H9 (cell line): ENCODE results near the gene PTPRS. TPM values are rescaled to one million over a fixed set of nuclear protein-coding genes. Genes with fewer than 3 reads are reported as not detected.

Experiments used
- DNase-seq: peaks from one replicate; pipeline ENCODE4 v3.0.0-alpha.2; 2017
- H2AFZ ChIP-seq: one replicate; pipeline ENCODE4 v1.6.1; 2013; ENCODE audit warnings: mild to moderate bottlenecking, low read length, control low read depth, moderate library complexity
- H2AK5ac ChIP-seq: 2 replicates; pipeline ENCODE4 v1.6.1; 2013; ENCODE audit warnings: low read length, control low read depth, mixed read lengths; ENCODE audit not compliant: insufficient read length
- H2BK120ac ChIP-seq: one replicate; pipeline ENCODE4 v1.6.1; 2013; ENCODE audit warnings: low read depth, mild to moderate bottlenecking, low read length, control low read depth, inconsistent platforms; ENCODE audit not compliant: poor library complexity, severe bottlenecking
- H2BK12ac ChIP-seq: 2 replicates; pipeline ENCODE4 v1.6.1; 2013; ENCODE audit warnings: low read length, control low read depth, mixed read lengths, low read depth; ENCODE audit not compliant: insufficient read length
- H2BK15ac ChIP-seq: 2 replicates; pipeline ENCODE4 v1.6.1; 2013; ENCODE audit warnings: low read depth, low read length, control low read depth
- H2BK20ac ChIP-seq: one replicate; pipeline ENCODE4 v1.6.1; 2013; ENCODE audit warnings: low read depth, mild to moderate bottlenecking, low read length, control low read depth, inconsistent platforms; ENCODE audit not compliant: poor library complexity, severe bottlenecking
- H2BK5ac ChIP-seq: 2 replicates; pipeline ENCODE4 v1.6.1; 2013; ENCODE audit warnings: low read length, control low read depth, mixed read lengths; ENCODE audit not compliant: insufficient read length
- H3K14ac ChIP-seq: 2 replicates; pipeline ENCODE4 v1.6.1; 2013; ENCODE audit warnings: low read length, control low read depth; ENCODE audit not compliant: insufficient read depth
- H3K18ac ChIP-seq: 2 replicates; pipeline ENCODE4 v1.6.1; 2013; ENCODE audit warnings: low read depth, mild to moderate bottlenecking, mixed read lengths, low read length, control low read depth; ENCODE audit not compliant: insufficient read length
- H3K23ac ChIP-seq: 2 replicates; pipeline ENCODE4 v1.6.1; 2013; ENCODE audit warnings: low read length, control low read depth, mixed read lengths, low read depth; ENCODE audit not compliant: insufficient read length
- H3K23me2 ChIP-seq: 2 replicates; pipeline ENCODE4 v1.6.1; 2013; ENCODE audit warnings: low read depth, mild to moderate bottlenecking, mixed read lengths, low read length, control low read depth; ENCODE audit not compliant: insufficient read length, poor library complexity, severe bottlenecking
- H3K27ac ChIP-seq: 2 replicates; pipeline ENCODE4 v1.5.1; 2013; ENCODE audit warnings: low read length, control low read depth, mixed read lengths, low read depth; ENCODE audit not compliant: insufficient read length
- H3K27me3 ChIP-seq: 2 replicates; pipeline ENCODE4 v1.6.1; 2013; ENCODE audit warnings: low read length, control low read depth, inconsistent platforms; ENCODE audit not compliant: insufficient read depth
- H3K4ac ChIP-seq: 2 replicates; pipeline ENCODE4 v1.6.1; 2013; ENCODE audit warnings: low read depth, mild to moderate bottlenecking, control low read depth, inconsistent platforms, low read length, moderate library complexity
- H3K4me1 ChIP-seq: 2 replicates; pipeline ENCODE4 v1.6.1; 2013; ENCODE audit warnings: low read length, control low read depth, inconsistent platforms; ENCODE audit not compliant: insufficient read depth
- H3K4me2 ChIP-seq: 2 replicates; pipeline ENCODE4 v1.6.1; 2013; ENCODE audit warnings: low read length, control low read depth, mixed read lengths; ENCODE audit not compliant: insufficient read length, insufficient read depth
- H3K56ac ChIP-seq: 2 replicates; pipeline ENCODE4 v1.6.1; 2013; ENCODE audit warnings: low read depth, mild to moderate bottlenecking, mixed read lengths, low read length, control low read depth; ENCODE audit not compliant: insufficient read length
- H3K79me1 ChIP-seq: 2 replicates; pipeline ENCODE4 v1.6.1; 2013; ENCODE audit warnings: low read depth, mild to moderate bottlenecking, moderate library complexity, low read length, control low read depth, inconsistent platforms; ENCODE audit not compliant: insufficient read depth, poor library complexity, severe bottlenecking
- H3K79me2 ChIP-seq: 2 replicates; pipeline ENCODE4 v1.6.1; 2013; ENCODE audit warnings: low read length, control low read depth, inconsistent platforms; ENCODE audit not compliant: insufficient read depth
- H3K9ac ChIP-seq: 2 replicates; pipeline ENCODE4 v1.6.1; 2013; ENCODE audit warnings: low read length, control low read depth, mixed read lengths; ENCODE audit not compliant: insufficient read length; ENCODE audit errors: extremely low read depth
- H3K9me3 ChIP-seq: one replicate; pipeline ENCODE4 v1.6.1; 2013; ENCODE audit warnings: low read depth, low read length, inconsistent platforms; ENCODE audit not compliant: control insufficient read depth
- H3T11ph ChIP-seq: one replicate; pipeline ENCODE4 v1.6.1; 2013; ENCODE audit warnings: mild to moderate bottlenecking, low read length, control low read depth, inconsistent platforms
- H4K20me1 ChIP-seq: one replicate; pipeline ENCODE4 v1.6.1; 2013; ENCODE audit not compliant: control insufficient read depth, insufficient read length, insufficient read depth
- H4K5ac ChIP-seq: 2 replicates; pipeline ENCODE4 v1.6.1; 2013; ENCODE audit warnings: low read depth, mild to moderate bottlenecking, mixed read lengths, low read length, control low read depth; ENCODE audit not compliant: insufficient read length
- H4K8ac ChIP-seq: replicated peaks from 2 replicates; pipeline ENCODE4 v1.6.1; 2013; ENCODE audit warnings: low read length, control low read depth, mixed read lengths, low read depth; ENCODE audit not compliant: insufficient read length
- H4K91ac ChIP-seq: 2 replicates; pipeline ENCODE4 v1.6.1; 2013; ENCODE audit warnings: low read depth, mild to moderate bottlenecking, moderate library complexity, mixed read lengths, low read length, control low read depth; ENCODE audit not compliant: insufficient read length
- H3K27ac Mint-ChIP-seq, 3 experiments: 2 replicates in 2 of 3; 3 replicates in 1 of 3; pipeline ENCODE4 v1.8.0; 2020 to 2021; ENCODE audit warnings: mixed read lengths in 3 of 3, mild to moderate bottlenecking in 1 of 3, moderate library complexity in 1 of 3
- H3K27me3 Mint-ChIP-seq: 2 replicates; pipeline ENCODE4 v1.8.0; 2021; ENCODE audit warnings: low read depth, mild to moderate bottlenecking, moderate library complexity, mixed read lengths
- H3K36me3 Mint-ChIP-seq, 3 experiments: 2 replicates in 2 of 3; 3 replicates in 1 of 3; pipeline ENCODE4 v1.8.0; 2020 to 2021; ENCODE audit warnings: low read depth in 3 of 3, mixed read lengths in 3 of 3; ENCODE audit not compliant: insufficient read depth in 1 of 3
- H3K4me1 Mint-ChIP-seq, 2 experiments: 2 replicates each; pipeline ENCODE4 v1.8.0; 2020; ENCODE audit warnings: mixed read lengths in 2 of 2
- H3K4me3 Mint-ChIP-seq, 2 experiments: 2 replicates in 1 of 2; 3 replicates in 1 of 2; pipeline ENCODE4 v1.8.0; 2020 to 2021; ENCODE audit warnings: mild to moderate bottlenecking in 2 of 2, mixed read lengths in 2 of 2, moderate library complexity in 1 of 2
- H3K9me3 Mint-ChIP-seq, 2 experiments: 2 replicates in 1 of 2; 3 replicates in 1 of 2; pipeline ENCODE4 v1.8.0; 2020; ENCODE audit warnings: mild to moderate bottlenecking in 2 of 2, mixed read lengths in 2 of 2, moderate library complexity in 1 of 2
- WGBS: extraction: QIAGEN DNeasy Blood & Tissue Kit; methylation state at CpG from one replicate; pipeline ENCODE4 v1.1.7; 2013; ENCODE audit warnings: missing lambda C conversion rate, low lambda C conversion rate, mixed read lengths; ENCODE audit not compliant: insufficient read length; ENCODE audit errors: extremely low coverage; 5-methylcytosine and 5-hydroxymethylcytosine counted together
- total RNA-seq: library from RNA; stranded (reverse); gene quantifications from 2 replicates; pipeline ENCODE4 v1.2.1, GENCODE V29; 2021
- TF ChIP-seq, protein P1 (sequence below): fragments of 200-600 bp; sonication (generic); conservative IDR thresholded peaks from 3 replicates; pipeline ENCODE4 v1.8.0; 2021; ENCODE audit warnings: antibody characterized with exemption, mild to moderate bottlenecking

Gene PTPRS
- total RNA-seq, 1 experiment from 2014 or later, result 186 TPM

- no peaks in the 10 kb centered on the region for H3K27me3 ChIP-seq
- H3K27me3 Mint-ChIP-seq, result peaks cover 58% of the 10 kb centered on the region
- H2BK12ac ChIP-seq, result no peak overlapping the region
- H3K23ac ChIP-seq, result no peak overlapping the region
- no peaks in the 10 kb centered on the region for H3K9me3 ChIP-seq
- H3K36me3 Mint-ChIP-seq, result 0 out of 7 replicates have a peak, but pooled peaks cover 0 to 3% (median 0%) of the 10 kb centered on the region in 3 experiments
- no peak overlapping the region for H3K9ac ChIP-seq
- no peaks in the 10 kb centered on the region for H3K79me2 ChIP-seq
- H3K9me3 Mint-ChIP-seq, result peaks cover 11 to 12% of the 10 kb centered on the region in 2 experiments
- H3K56ac ChIP-seq, result no peak overlapping the region
- H3K23me2 ChIP-seq, result no peaks in the 10 kb centered on the region
- H2BK15ac ChIP-seq, result no peak overlapping the region
- H2AK5ac ChIP-seq, result no peak overlapping the region
- no peak overlapping the region for H4K91ac ChIP-seq
- H4K5ac ChIP-seq, result no peak overlapping the region
- H3K79me1 ChIP-seq, result no peaks in the 10 kb centered on the region
- H3K4me1 Mint-ChIP-seq, result peaks cover 7 to 15% of the 10 kb centered on the region in 2 experiments; a peak in 3 of 4 replicates
- H3K18ac ChIP-seq, result no peak overlapping the region
- no peaks in the 10 kb centered on the region for H4K20me1 ChIP-seq
- H2AFZ ChIP-seq, result no peak overlapping the region
- H3K4me3 Mint-ChIP-seq, result no peak overlapping the region
- no CpG with 5 or more reads among the region's 6 CpGs for WGBS
- H3K4ac ChIP-seq, result no peak overlapping the region
- no peak overlapping the region for H2BK5ac ChIP-seq
- H3K14ac ChIP-seq, result no peak overlapping the region
- no peak overlapping the region for H3T11ph ChIP-seq
- no peak overlapping the region for H2BK120ac ChIP-seq
- no peak overlapping the region for H3K4me2 ChIP-seq
- H4K8ac ChIP-seq, result no peak overlapping the region
- H3K27ac ChIP-seq, result no peak overlapping the region
- no peak overlapping the region for H2BK20ac ChIP-seq
- TF ChIP-seq, protein P1, sequence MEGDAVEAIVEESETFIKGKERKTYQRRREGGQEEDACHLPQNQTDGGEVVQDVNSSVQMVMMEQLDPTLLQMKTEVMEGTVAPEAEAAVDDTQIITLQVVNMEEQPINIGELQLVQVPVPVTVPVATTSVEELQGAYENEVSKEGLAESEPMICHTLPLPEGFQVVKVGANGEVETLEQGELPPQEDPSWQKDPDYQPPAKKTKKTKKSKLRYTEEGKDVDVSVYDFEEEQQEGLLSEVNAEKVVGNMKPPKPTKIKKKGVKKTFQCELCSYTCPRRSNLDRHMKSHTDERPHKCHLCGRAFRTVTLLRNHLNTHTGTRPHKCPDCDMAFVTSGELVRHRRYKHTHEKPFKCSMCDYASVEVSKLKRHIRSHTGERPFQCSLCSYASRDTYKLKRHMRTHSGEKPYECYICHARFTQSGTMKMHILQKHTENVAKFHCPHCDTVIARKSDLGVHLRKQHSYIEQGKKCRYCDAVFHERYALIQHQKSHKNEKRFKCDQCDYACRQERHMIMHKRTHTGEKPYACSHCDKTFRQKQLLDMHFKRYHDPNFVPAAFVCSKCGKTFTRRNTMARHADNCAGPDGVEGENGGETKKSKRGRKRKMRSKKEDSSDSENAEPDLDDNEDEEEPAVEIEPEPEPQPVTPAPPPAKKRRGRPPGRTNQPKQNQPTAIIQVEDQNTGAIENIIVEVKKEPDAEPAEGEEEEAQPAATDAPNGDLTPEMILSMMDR, result no peak
- H3K4me1 ChIP-seq, result no peaks in the 10 kb centered on the region
- no peak overlapping the region for H3K27ac Mint-ChIP-seq
- no peak for DNase-seq
These were observed 48.7 kb upstream of the PTPRS start for GRCh38 chr19:5389353-5389752.
